Panc1 (cell line): ENCODE data around the gene HIPK2. TPM values are rescaled to one million over a fixed set of nuclear protein-coding genes. Genes with fewer than 3 reads are reported as not detected.

Experiments
- ATAC-seq: fragments of 200-7000 bp; cut with Tn5 transposase; 2 replicates; pipeline ENCODE4 v1.9.1; 2020; ENCODE audit warnings: mild to moderate bottlenecking, moderate library complexity
- BruUV-seq: library from RNA; stranded (reverse); fragments of 400-500 nt; replicated peaks from 2 replicates; lab custom pipeline; 2021; lab: Mats Ljungman, UMichigan
- CTCF ChIA-PET: fragments of 300-600 bp; sonication (Branson Sonifier 250); formaldehyde crosslinking; loops from one replicate; lab custom pipeline; 2022; ENCODE audit warnings: antibody characterized with exemption; lab: Charles Lee
- POLR2A ChIA-PET: fragments of 300-600 bp; sonication (Branson Sonifier 250); formaldehyde crosslinking; loops from one replicate; lab custom pipeline; 2022; ENCODE audit warnings: antibody characterized with exemption; lab: Charles Lee
- DNase-seq: peaks from one replicate; pipeline ENCODE4 v3.0.0-alpha.2; 2010; ENCODE audit warnings: low read depth, low spot score
- H3K27ac ChIP-seq: 2 replicates; pipeline ENCODE4 v1.5.1; 2011; ENCODE audit warnings: mild to moderate bottlenecking, low read length, inconsistent platforms
- H3K27me3 ChIP-seq: fragments of 200-500 bp; sonication (Bioruptor generic); 2 replicates; pipeline ENCODE4 v1.6.0; 2014; ENCODE audit warnings: low read length, inconsistent platforms; ENCODE audit not compliant: control insufficient read depth, insufficient read depth
- H3K36me3 ChIP-seq: fragments of 200-500 bp; sonication (Bioruptor generic); 2 replicates; pipeline ENCODE4 v1.5.1; 2014; ENCODE audit warnings: inconsistent platforms, mild to moderate bottlenecking, low read length, moderate library complexity; ENCODE audit not compliant: control insufficient read depth, insufficient read depth
- H3K4me1 ChIP-seq: 2 replicates; pipeline ENCODE4 v1.5.1; 2011; ENCODE audit warnings: inconsistent platforms, mild to moderate bottlenecking, low read length, moderate library complexity; ENCODE audit not compliant: control insufficient read depth, insufficient read depth
- H3K4me3 ChIP-seq, 2 experiments: 2 replicates each; pipeline ENCODE4 v1.5.1; 2011 to 2012; ENCODE audit warnings: low read depth in 2 of 2, low read length in 2 of 2, mild to moderate bottlenecking in 2 of 2, inconsistent platforms in 1 of 2, moderate library complexity in 1 of 2
- H3K9me3 ChIP-seq: fragments of 200-500 bp; sonication (Bioruptor generic); 2 replicates; pipeline ENCODE4 v1.5.1; 2014; ENCODE audit warnings: low read depth, mild to moderate bottlenecking, inconsistent platforms, low read length, moderate library complexity; ENCODE audit not compliant: control insufficient read depth, insufficient read depth
- CTCF ChIP-seq: fragments of 450-650 bp; IDR thresholded peaks from 2 replicates; pipeline ENCODE4 v1.5.1; 2017; ENCODE audit warnings: mild to moderate bottlenecking
- POLR2AphosphoS5 ChIP-seq: IDR thresholded peaks from 2 replicates; pipeline ENCODE4 v1.6.1; 2012; ENCODE audit warnings: mild to moderate bottlenecking, low read depth, low read length, moderate library complexity
- REST ChIP-seq, 2 experiments: IDR thresholded peaks; 2 replicates each; pipeline ENCODE4 v1.6.1; 2011 to 2012; ENCODE audit warnings: low read depth in 2 of 2, control low read depth in 1 of 2, low read length in 1 of 2, mild to moderate bottlenecking in 1 of 2, moderate library complexity in 1 of 2; ENCODE audit not compliant: insufficient read depth in 1 of 2
- SIN3A ChIP-seq: IDR thresholded peaks from 2 replicates; pipeline ENCODE4 v1.6.1; 2012; ENCODE audit warnings: low read depth, mild to moderate bottlenecking, low read length, moderate library complexity, borderline replicate concordance; ENCODE audit not compliant: insufficient read depth
- TCF7L2 ChIP-seq: IDR thresholded peaks from 2 replicates; pipeline ENCODE4 v1.6.1; 2011; ENCODE audit warnings: mild to moderate bottlenecking, low read depth, low read length, inconsistent platforms
- in situ Hi-C: cut with HindIII; loops from 2 replicates; pipeline ENCODE4 v1.10.0; 2016; ENCODE audit warnings: low sequenced_read_pairs, low pct_unique_long_range_greater_than_20kb
- intact Hi-C: fragments of 100-400 bp; cut with micrococcal nuclease; formaldehyde crosslinking; loops from one replicate; pipeline ENCODE4 v1.10.0; 2022; ENCODE audit not compliant: unreplicated experiment
- total RNA-seq: library from RNA; stranded (reverse); gene quantifications from one replicate; pipeline ENCODE4 v1.2.1, GENCODE V29; 2021; ENCODE audit not compliant: unreplicated experiment

The HIPK2 gene
- total RNA-seq, 1 experiment from 2014 or later = 34.1 TPM

- H3K27me3 ChIP-seq = no peaks in the 10 kb centered on the region
- H3K27ac ChIP-seq = no peak overlapping the region; the same call in 1 of the 2 replicates
- no peak overlapping the region for H3K4me3 ChIP-seq
- CTCF ChIA-PET = no interaction called here
- H3K36me3 ChIP-seq = no peaks in the 10 kb centered on the region
- peaks cover 54% of the 10 kb centered on the region for H3K4me1 ChIP-seq
- POLR2A ChIA-PET = no interaction called here
- BruUV-seq = no TSS peak
- in situ Hi-C loops (no loop called here), intact Hi-C loops (no loop called here)
- no peak for TF ChIP-seq CTCF
- no peak for TF ChIP-seq POLR2AphosphoS5
- TF ChIP-seq TCF7L2 = no peak
- TF ChIP-seq REST (IDR thresholded peaks at IDR 0.05; ENCODE audit: insufficient read depth in 1 of 2, low read depth in 2 of 2, low read length in 1 of 2) = no peak
- TF ChIP-seq SIN3A = no peak
- ATAC-seq = no peak
- DNase-seq = no peak
- no peaks in the 10 kb centered on the region for H3K9me3 ChIP-seq
These were observed 51.3 kb downstream of the HIPK2 start for GRCh38 chr7:139726485-139726869.

GRCh38 chr7:139725858-139726484 lies 51.8 kb downstream of the HIPK2 start:
- Histone ChIP-seq H3K9me3 (no peaks in the 10 kb centered on the region), H3K27me3 (no peaks in the 10 kb centered on the region), H3K4me1 (peaks cover 54% of the 10 kb centered on the region), H3K36me3 (no peaks in the 10 kb centered on the region), H3K4me3 (no peak overlapping the region), H3K27ac (peak overlapping the region; percentile 44; the same call in 1 of the 2 replicates)
- POLR2A ChIA-PET = no interaction called here
- no TSS peak for BruUV-seq
- CTCF ChIA-PET = interaction anchor here (1.1 kb wide), 1 partner anchor 13 kb away, joined by 3 read pairs; no protein-coding TSS in a partner anchor
- ATAC-seq = no peak
- in situ Hi-C loops = no loop called here
- no peak for TF ChIP-seq TCF7L2
- no peak for TF ChIP-seq REST (IDR thresholded peaks at IDR 0.05; ENCODE audit: insufficient read depth in 1 of 2, low read depth in 2 of 2, low read length in 1 of 2)
- no peak for TF ChIP-seq POLR2AphosphoS5
- TF ChIP-seq SIN3A = no peak
- no peak for TF ChIP-seq CTCF
- intact Hi-C loops = no loop called here
- no peak for DNase-seq
